WTC11 (cell line): Measurements from ENCODE around the gene MYOM3. TPM values are rescaled to one million over a fixed set of nuclear protein-coding genes. Genes with fewer than 3 reads are reported as not detected.

Experiments used
- ATAC-seq: fragments of 200-7000 bp; cut with Tn5 transposase; 2 replicates; pipeline ENCODE4 v1.10.0; 2021; ENCODE audit warnings: mild to moderate bottlenecking, moderate library complexity
- CTCF ChIA-PET: fragments of 300-600 bp; sonication (Branson Sonifier 250); formaldehyde crosslinking; loops from one replicate; lab custom pipeline; 2021; ENCODE audit warnings: antibody characterized with exemption; lab: Charles Lee
- POLR2A ChIA-PET: fragments of 350-600 bp; sonication (Branson Sonifier 250); formaldehyde crosslinking; loops from one replicate; lab custom pipeline; 2021; ENCODE audit warnings: antibody characterized with exemption; lab: Charles Lee
- DNase-seq: peaks from one replicate; pipeline ENCODE4 v3.0.0; 2021; ENCODE audit warnings: low spot score
- H3K27ac Mint-ChIP-seq: 2 replicates; pipeline ENCODE4 v1.8.0; 2021; ENCODE audit warnings: mixed read lengths
- H3K27me3 Mint-ChIP-seq: 2 replicates; pipeline ENCODE4 v1.8.0; 2021; ENCODE audit warnings: low read depth, mild to moderate bottlenecking, moderate library complexity, mixed read lengths
- H3K36me3 Mint-ChIP-seq: 2 replicates; pipeline ENCODE4 v1.8.0; 2021; ENCODE audit warnings: mixed read lengths
- H3K4me1 Mint-ChIP-seq: 2 replicates; pipeline ENCODE4 v1.8.0; 2022; ENCODE audit warnings: mixed read lengths
- H3K4me3 Mint-ChIP-seq: 2 replicates; pipeline ENCODE4 v1.8.0; 2021; ENCODE audit warnings: mild to moderate bottlenecking, moderate library complexity, mixed read lengths
- H3K9me3 Mint-ChIP-seq: 2 replicates; pipeline ENCODE4 v1.8.0; 2021; ENCODE audit warnings: mixed read lengths
- CREM ChIP-seq: sonication (generic); formaldehyde crosslinking; IDR thresholded peaks from 2 replicates; pipeline ENCODE4 v1.8.1; 2022; ENCODE audit warnings: mild to moderate bottlenecking, missing genetic modification reagents, moderate library complexity
- EMX1 ChIP-seq: fragments of 250-450 bp; sonication (Bioruptor Pico); IDR thresholded peaks from 2 replicates; pipeline ENCODE4 v1.8.0; 2021; ENCODE audit warnings: mild to moderate bottlenecking
- ESRRA ChIP-seq: sonication (generic); formaldehyde crosslinking; IDR thresholded peaks from 2 replicates; pipeline ENCODE4 v1.8.1; 2022; ENCODE audit warnings: mild to moderate bottlenecking, missing genetic modification reagents, borderline replicate concordance
- GRHL2 ChIP-seq: fragments of 250-450 bp; sonication (Bioruptor Pico); IDR thresholded peaks from 2 replicates; pipeline ENCODE4 v1.8.0; 2022; ENCODE audit warnings: mild to moderate bottlenecking, moderate library complexity; ENCODE audit not compliant: insufficient replicate concordance, severe bottlenecking
- NFATC4 ChIP-seq: fragments of 250-450 bp; sonication (Bioruptor Pico); IDR thresholded peaks from 2 replicates; pipeline ENCODE4 v1.9.0; 2021; ENCODE audit warnings: mild to moderate bottlenecking
- NFE2L1 ChIP-seq: sonication (generic); formaldehyde crosslinking; IDR thresholded peaks from 2 replicates; pipeline ENCODE4 v1.8.1; 2023; ENCODE audit warnings: missing genetic modification reagents
- PRRX2 ChIP-seq: fragments of 250-450 bp; sonication (Bioruptor Pico); IDR thresholded peaks from 2 replicates; pipeline ENCODE4 v1.8.0; 2021; ENCODE audit warnings: mild to moderate bottlenecking
- TEAD4 ChIP-seq: sonication (generic); formaldehyde crosslinking; IDR thresholded peaks from 2 replicates; pipeline ENCODE4 v1.8.0; 2022; ENCODE audit warnings: mild to moderate bottlenecking, missing genetic modification reagents
- ZNF317 ChIP-seq: sonication (generic); formaldehyde crosslinking; IDR thresholded peaks from 2 replicates; pipeline ENCODE4 v1.8.1; 2023; ENCODE audit warnings: low read depth, mild to moderate bottlenecking, moderate library complexity, missing genetic modification reagents, borderline replicate concordance
- ZNF416 ChIP-seq: fragments of 250-450 bp; sonication (Bioruptor Pico); IDR thresholded peaks from 2 replicates; pipeline ENCODE4 v1.9.0; 2021; ENCODE audit warnings: mild to moderate bottlenecking, inconsistent platforms
- total RNA-seq: library from RNA; stranded (reverse); gene quantifications from 3 replicates; pipeline ENCODE4 v1.2.3, GENCODE V29; 2021
- TF ChIP-seq, protein P1 (sequence below): sonication (generic); formaldehyde crosslinking; IDR thresholded peaks from 2 replicates; pipeline ENCODE4 v1.8.1; 2023; ENCODE audit warnings: mild to moderate bottlenecking, missing genetic modification reagents, borderline replicate concordance
- TF ChIP-seq, protein P2 (sequence below): fragments of 250-450 bp; sonication (Bioruptor Pico); IDR thresholded peaks from 2 replicates; pipeline ENCODE4 v1.8.0; 2021; ENCODE audit warnings: mild to moderate bottlenecking
- TF ChIP-seq, protein P3 (sequence below): fragments of 250-450 bp; sonication (Bioruptor Pico); IDR thresholded peaks from 2 replicates; pipeline ENCODE4 v1.9.0; 2021; ENCODE audit warnings: mild to moderate bottlenecking
- TF ChIP-seq, protein P4 (sequence below): sonication (generic); formaldehyde crosslinking; IDR thresholded peaks from 2 replicates; pipeline ENCODE4 v1.8.1; 2023; ENCODE audit warnings: mild to moderate bottlenecking, missing genetic modification reagents, moderate library complexity
- TF ChIP-seq, protein P5 (sequence below): fragments of 200-600 bp; IDR thresholded peaks from 2 replicates; pipeline ENCODE4 v1.8.0; 2022; ENCODE audit warnings: antibody characterized with exemption
- TF ChIP-seq, protein P6 (sequence below): fragments of 250-450 bp; sonication (Bioruptor Pico); conservative IDR thresholded peaks from 2 replicates; pipeline ENCODE4 v1.9.0; 2021; ENCODE audit warnings: mild to moderate bottlenecking
- TF ChIP-seq, protein P7 (sequence below): fragments of 250-450 bp; sonication (Bioruptor Pico); IDR thresholded peaks from 2 replicates; pipeline ENCODE4 v2.1.2; 2022; ENCODE audit warnings: mild to moderate bottlenecking, moderate library complexity

The MYOM3 gene
- total RNA-seq, 1 experiment from 2014 or later, result 0.13 TPM

DNA sequence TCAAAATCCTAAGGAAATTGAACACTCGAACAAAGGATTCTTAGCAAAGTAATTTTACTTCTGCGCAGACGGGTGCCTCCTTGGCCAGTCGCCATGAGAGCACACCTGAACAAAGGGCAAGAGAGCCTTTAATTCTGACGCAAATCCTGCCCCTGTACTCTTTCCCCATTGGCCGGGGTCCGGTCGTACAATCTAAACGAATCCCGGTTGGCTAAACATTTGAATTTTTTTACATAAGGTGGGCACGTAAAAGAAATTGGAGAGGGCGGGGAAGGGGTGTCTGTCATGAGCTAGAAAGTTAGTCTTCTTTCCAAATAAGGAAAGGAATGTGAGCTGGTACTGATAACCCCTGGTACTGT is 39.2 kb upstream of the MYOM3 start:
- CTCF ChIA-PET, result interaction anchor here (0.6 to 3.6 kb wide), 26 partner anchors 8 to 436 kb away, joined by 3 to 39 read pairs (median 10); partner anchors contain the start of genes GRHL3, IFNLR1, MYOM3 and NIPAL3
- Mint-ChIP-seq H3K27ac (peak overlapping the region; percentile 99), H3K27me3 (no peaks in the 10 kb centered on the region; the same call in 1 of the 2 replicates), H3K9me3 (no peaks in the 10 kb centered on the region), H3K4me3 (peak overlapping the region; percentile 63), H3K36me3 (peaks cover 6% of the 10 kb centered on the region; the same call in 1 of the 2 replicates), H3K4me1 (peaks cover 46% of the 10 kb centered on the region)
- ATAC-seq (peak; percentile 71), DNase-seq (peak; percentile 75)
- POLR2A ChIA-PET, result interaction anchor here (0.6 to 1.3 kb wide), 7 partner anchors 35 to 171 kb away, joined by 4 to 8 read pairs (median 6); partner anchors contain the start of genes IFNLR1, MYOM3 and SRSF10
- TF ChIP-seq NFE2L1 (CRISPR knock-in tag) (no peak), ESRRA (no peak), GRHL2 (no peak), CREM (CRISPR knock-in tag) (no peak), ZNF317 (CRISPR knock-in tag) (no peak), NFATC4 (CRISPR knock-in tag) (no peak)
- TF ChIP-seq, protein P1, sequence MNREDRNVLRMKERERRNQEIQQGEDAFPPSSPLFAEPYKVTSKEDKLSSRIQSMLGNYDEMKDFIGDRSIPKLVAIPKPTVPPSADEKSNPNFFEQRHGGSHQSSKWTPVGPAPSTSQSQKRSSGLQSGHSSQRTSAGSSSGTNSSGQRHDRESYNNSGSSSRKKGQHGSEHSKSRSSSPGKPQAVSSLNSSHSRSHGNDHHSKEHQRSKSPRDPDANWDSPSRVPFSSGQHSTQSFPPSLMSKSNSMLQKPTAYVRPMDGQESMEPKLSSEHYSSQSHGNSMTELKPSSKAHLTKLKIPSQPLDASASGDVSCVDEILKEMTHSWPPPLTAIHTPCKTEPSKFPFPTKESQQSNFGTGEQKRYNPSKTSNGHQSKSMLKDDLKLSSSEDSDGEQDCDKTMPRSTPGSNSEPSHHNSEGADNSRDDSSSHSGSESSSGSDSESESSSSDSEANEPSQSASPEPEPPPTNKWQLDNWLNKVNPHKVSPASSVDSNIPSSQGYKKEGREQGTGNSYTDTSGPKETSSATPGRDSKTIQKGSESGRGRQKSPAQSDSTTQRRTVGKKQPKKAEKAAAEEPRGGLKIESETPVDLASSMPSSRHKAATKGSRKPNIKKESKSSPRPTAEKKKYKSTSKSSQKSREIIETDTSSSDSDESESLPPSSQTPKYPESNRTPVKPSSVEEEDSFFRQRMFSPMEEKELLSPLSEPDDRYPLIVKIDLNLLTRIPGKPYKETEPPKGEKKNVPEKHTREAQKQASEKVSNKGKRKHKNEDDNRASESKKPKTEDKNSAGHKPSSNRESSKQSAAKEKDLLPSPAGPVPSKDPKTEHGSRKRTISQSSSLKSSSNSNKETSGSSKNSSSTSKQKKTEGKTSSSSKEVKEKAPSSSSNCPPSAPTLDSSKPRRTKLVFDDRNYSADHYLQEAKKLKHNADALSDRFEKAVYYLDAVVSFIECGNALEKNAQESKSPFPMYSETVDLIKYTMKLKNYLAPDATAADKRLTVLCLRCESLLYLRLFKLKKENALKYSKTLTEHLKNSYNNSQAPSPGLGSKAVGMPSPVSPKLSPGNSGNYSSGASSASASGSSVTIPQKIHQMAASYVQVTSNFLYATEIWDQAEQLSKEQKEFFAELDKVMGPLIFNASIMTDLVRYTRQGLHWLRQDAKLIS (CRISPR knock-in tag), result no peak
- TF ChIP-seq, protein P2, sequence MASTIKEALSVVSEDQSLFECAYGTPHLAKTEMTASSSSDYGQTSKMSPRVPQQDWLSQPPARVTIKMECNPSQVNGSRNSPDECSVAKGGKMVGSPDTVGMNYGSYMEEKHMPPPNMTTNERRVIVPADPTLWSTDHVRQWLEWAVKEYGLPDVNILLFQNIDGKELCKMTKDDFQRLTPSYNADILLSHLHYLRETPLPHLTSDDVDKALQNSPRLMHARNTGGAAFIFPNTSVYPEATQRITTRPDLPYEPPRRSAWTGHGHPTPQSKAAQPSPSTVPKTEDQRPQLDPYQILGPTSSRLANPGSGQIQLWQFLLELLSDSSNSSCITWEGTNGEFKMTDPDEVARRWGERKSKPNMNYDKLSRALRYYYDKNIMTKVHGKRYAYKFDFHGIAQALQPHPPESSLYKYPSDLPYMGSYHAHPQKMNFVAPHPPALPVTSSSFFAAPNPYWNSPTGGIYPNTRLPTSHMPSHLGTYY, result peak; percentile 88; the same call in 1 of the 2 replicates

DNA sequence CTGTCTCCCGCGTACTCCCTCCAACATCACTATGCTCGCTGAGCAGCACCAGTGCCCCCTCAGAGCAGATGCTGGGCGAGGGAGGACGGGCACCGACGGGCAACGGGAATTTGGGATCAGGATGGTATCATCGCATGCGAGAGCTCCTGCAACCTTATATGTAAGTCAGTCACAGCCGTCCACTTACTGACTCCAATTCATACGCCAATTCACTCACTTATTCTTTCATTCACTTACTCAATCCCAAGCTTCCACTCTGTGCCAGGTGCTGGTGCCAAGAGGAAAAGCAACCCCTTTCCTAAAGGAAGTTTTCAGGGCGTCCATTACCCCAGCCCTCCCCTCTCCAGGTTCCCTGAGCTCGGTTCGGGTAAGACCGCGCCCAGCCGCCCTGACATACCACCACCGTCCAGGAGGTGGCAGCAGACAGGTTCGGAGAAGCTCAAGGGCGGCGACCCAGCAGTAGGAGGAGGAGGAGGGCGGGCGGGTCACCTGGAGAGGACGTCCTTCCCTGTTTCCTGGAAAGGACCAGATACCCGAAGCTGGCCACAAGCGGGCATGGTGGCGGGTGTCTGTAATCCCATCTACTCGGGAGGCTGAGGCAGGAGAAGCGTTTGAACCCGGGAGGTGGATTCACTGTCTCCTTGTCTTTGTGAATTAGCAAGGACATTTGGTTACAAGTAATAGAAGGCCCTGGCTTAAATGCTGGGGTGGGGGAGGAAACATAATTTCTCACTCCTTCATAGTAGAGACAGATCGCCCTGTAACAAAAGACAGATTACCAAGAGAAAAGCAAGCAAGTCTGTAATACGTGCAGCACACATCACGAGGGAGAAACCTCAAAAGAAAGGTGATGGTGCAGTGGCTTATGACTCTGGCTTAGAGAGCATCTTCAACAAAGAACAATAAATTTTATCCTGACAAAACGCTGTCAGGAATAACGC is 38.6 kb upstream of the MYOM3 start:
- Mint-ChIP-seq H3K4me1 (peaks cover 46% of the 10 kb centered on the region), H3K27me3 (no peaks in the 10 kb centered on the region; the same call in 1 of the 2 replicates), H3K9me3 (no peaks in the 10 kb centered on the region), H3K27ac (peak overlapping the region; percentile 99), H3K36me3 (no peaks in the 10 kb centered on the region), H3K4me3 (peak overlapping the region; percentile 63)
- ATAC-seq (peak; percentile 84), DNase-seq (peak; percentile 99)
- ChIA-PET CTCF (interaction anchor here (0.6 to 3.6 kb wide), 59 partner anchors 8 to 887 kb away, joined by 3 to 39 read pairs (median 5); partner anchors contain the start of genes GRHL3, IFNLR1, MYOM3 and NIPAL3), POLR2A (interaction anchor here (0.6 to 1.5 kb wide), 24 partner anchors 9 to 295 kb away, joined by 3 to 8 read pairs (median 4); partner anchors contain the start of genes GRHL3, IFNLR1, MYOM3 and NIPAL3)
- TF ChIP-seq, protein P3, sequence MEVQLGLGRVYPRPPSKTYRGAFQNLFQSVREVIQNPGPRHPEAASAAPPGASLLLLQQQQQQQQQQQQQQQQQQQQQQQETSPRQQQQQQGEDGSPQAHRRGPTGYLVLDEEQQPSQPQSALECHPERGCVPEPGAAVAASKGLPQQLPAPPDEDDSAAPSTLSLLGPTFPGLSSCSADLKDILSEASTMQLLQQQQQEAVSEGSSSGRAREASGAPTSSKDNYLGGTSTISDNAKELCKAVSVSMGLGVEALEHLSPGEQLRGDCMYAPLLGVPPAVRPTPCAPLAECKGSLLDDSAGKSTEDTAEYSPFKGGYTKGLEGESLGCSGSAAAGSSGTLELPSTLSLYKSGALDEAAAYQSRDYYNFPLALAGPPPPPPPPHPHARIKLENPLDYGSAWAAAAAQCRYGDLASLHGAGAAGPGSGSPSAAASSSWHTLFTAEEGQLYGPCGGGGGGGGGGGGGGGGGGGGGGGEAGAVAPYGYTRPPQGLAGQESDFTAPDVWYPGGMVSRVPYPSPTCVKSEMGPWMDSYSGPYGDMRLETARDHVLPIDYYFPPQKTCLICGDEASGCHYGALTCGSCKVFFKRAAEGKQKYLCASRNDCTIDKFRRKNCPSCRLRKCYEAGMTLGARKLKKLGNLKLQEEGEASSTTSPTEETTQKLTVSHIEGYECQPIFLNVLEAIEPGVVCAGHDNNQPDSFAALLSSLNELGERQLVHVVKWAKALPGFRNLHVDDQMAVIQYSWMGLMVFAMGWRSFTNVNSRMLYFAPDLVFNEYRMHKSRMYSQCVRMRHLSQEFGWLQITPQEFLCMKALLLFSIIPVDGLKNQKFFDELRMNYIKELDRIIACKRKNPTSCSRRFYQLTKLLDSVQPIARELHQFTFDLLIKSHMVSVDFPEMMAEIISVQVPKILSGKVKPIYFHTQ, result no peak; the same call in none of the 2 replicates
- TF ChIP-seq, protein P4, sequence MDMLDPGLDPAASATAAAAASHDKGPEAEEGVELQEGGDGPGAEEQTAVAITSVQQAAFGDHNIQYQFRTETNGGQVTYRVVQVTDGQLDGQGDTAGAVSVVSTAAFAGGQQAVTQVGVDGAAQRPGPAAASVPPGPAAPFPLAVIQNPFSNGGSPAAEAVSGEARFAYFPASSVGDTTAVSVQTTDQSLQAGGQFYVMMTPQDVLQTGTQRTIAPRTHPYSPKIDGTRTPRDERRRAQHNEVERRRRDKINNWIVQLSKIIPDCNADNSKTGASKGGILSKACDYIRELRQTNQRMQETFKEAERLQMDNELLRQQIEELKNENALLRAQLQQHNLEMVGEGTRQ (CRISPR knock-in tag), result peak; percentile 28; the same call in 1 of the 2 replicates
- TF ChIP-seq EMX1 (CRISPR knock-in tag), result peak; percentile 88; the same call in 1 of the 2 replicates
- peak; percentile 86 for TF ChIP-seq NFATC4 (CRISPR knock-in tag)
- TF ChIP-seq, protein P5, sequence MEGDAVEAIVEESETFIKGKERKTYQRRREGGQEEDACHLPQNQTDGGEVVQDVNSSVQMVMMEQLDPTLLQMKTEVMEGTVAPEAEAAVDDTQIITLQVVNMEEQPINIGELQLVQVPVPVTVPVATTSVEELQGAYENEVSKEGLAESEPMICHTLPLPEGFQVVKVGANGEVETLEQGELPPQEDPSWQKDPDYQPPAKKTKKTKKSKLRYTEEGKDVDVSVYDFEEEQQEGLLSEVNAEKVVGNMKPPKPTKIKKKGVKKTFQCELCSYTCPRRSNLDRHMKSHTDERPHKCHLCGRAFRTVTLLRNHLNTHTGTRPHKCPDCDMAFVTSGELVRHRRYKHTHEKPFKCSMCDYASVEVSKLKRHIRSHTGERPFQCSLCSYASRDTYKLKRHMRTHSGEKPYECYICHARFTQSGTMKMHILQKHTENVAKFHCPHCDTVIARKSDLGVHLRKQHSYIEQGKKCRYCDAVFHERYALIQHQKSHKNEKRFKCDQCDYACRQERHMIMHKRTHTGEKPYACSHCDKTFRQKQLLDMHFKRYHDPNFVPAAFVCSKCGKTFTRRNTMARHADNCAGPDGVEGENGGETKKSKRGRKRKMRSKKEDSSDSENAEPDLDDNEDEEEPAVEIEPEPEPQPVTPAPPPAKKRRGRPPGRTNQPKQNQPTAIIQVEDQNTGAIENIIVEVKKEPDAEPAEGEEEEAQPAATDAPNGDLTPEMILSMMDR, result peak; percentile 88
- TF ChIP-seq, protein P6, sequence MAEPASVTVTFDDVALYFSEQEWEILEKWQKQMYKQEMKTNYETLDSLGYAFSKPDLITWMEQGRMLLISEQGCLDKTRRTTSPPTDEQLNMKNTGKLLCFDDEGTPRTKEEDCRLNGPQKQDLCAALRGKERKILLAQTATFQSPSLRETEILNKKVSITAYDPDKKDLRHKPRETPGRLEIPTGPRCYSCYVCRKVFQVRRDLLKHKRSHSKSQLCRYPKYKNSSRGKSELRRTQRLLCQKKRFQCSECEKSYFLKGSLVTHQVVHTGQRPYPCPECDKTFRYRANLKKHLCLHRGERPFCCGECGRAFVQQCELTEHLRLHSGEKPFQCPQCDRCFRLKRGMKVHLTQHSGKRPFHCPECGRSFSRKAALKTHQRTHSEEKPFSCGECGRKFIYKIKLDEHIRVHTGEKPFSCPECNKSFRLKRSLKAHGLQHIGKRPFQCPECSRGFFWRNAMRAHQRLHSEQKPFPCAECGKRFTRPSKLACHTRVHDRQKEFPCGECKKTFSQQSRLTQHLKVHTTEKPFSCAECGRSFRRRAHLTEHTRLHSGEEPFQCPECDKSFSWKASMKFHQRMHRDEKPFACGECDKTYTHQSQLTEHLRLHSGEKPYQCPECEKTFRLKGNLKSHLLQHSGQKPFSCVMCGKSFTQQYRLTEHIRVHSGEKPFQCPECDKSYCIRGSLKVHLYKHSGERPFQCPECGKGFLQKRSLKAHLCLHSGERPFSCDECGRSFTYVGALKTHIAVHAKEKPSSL (CRISPR knock-in tag), result peak; percentile 65; the same call in 1 of the 2 replicates
- TF ChIP-seq NFE2L1 (CRISPR knock-in tag), result 0 out of 2 replicates have a peak, but pooled peaks have one; percentile 19
- TF ChIP-seq ZNF416 (CRISPR knock-in tag), result peak; percentile 70
- TF ChIP-seq TEAD4 (CRISPR knock-in tag), result 0 out of 2 replicates have a peak, but pooled peaks have one; percentile 9
- TF ChIP-seq, protein P7, sequence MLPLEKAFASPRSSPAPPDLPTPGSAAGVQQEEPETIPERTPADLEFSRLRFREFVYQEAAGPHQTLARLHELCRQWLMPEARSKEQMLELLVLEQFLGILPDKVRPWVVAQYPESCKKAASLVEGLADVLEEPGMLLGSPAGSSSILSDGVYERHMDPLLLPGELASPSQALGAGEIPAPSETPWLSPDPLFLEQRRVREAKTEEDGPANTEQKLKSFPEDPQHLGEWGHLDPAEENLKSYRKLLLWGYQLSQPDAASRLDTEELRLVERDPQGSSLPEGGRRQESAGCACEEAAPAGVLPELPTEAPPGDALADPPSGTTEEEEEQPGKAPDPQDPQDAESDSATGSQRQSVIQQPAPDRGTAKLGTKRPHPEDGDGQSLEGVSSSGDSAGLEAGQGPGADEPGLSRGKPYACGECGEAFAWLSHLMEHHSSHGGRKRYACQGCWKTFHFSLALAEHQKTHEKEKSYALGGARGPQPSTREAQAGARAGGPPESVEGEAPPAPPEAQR (CRISPR knock-in tag), result no peak
- peak; percentile 21; the same call in 1 of the 2 replicates for TF ChIP-seq PRRX2 (CRISPR knock-in tag)
